ENCODE results near the gene USP6NL.

- TF ChIP-seq USF2 (CRISPR knock-in tag; IDR thresholded peaks at IDR 0.05) (no peak), SP1 (CRISPR knock-in tag; IDR thresholded peaks at IDR 0.05) (no peak), POLR2AphosphoS5 (IDR thresholded peaks at IDR 0.05; ENCODE audit: control insufficient read depth, insufficient read depth, low read depth, low read length) (no peak), CTCF (IDR thresholded peaks at IDR 0.05 in 2 of 3, conservative IDR thresholded peaks at IDR 0.05 in 1 of 3; ENCODE audit: insufficient read depth in 2 of 3, low read depth in 1 of 3, low read length in 3 of 3) (no peak), CBX3 (IDR thresholded peaks at IDR 0.05; ENCODE audit: borderline replicate concordance in 1 of 2, low read length in 2 of 2) (no peak), ZNF785 (CRISPR knock-in tag; IDR thresholded peaks at IDR 0.05) (no peak), ZNF79 (CRISPR knock-in tag; IDR thresholded peaks at IDR 0.05; ENCODE audit: low read depth) (no peak), BCL6 (CRISPR knock-in tag; IDR thresholded peaks at IDR 0.05) (no peak), RCOR1 (IDR thresholded peaks at IDR 0.05; ENCODE audit: borderline replicate concordance in 1 of 2, low read depth in 2 of 2, low read length in 2 of 2) (no peak), NCOR1 (IDR thresholded peaks at IDR 0.05) (no peak), HCFC1 (IDR thresholded peaks at IDR 0.05; ENCODE audit: low read depth, low read length) (no peak), REST (IDR thresholded peaks at IDR 0.05; ENCODE audit: borderline replicate concordance) (no peak), REST (CRISPR knock-in tag; IDR thresholded peaks at IDR 0.05; ENCODE audit: low read depth) (no peak), NR3C1 (CRISPR knock-in tag; IDR thresholded peaks at IDR 0.05) (no peak), SOX6 (IDR thresholded peaks at IDR 0.05) (no peak)
These were observed 170.9 kb downstream of the USP6NL start for GRCh38 chr10:11440250-11441150.
